K562 (cell line): ENCODE measurements around the gene CLCF1. TPM values are rescaled to one million over a fixed set of nuclear protein-coding genes. Genes with fewer than 3 reads are reported as not detected.

Source experiments
- EHMT2 ChIP-seq: fragments of 450-650 bp; IDR thresholded peaks from 2 replicates; pipeline ENCODE4 v1.6.1; 2018; ENCODE audit warnings: antibody characterized with exemption
- MECOM ChIP-seq: fragments of 250-450 bp; sonication (Bioruptor Pico); IDR thresholded peaks from 2 replicates; pipeline ENCODE4 v1.8.0; 2022; ENCODE audit warnings: inconsistent platforms
- MEIS2 ChIP-seq: fragments of 450-650 bp; IDR thresholded peaks from 2 replicates; pipeline ENCODE4 v1.6.1; 2014; ENCODE audit warnings: mild to moderate bottlenecking; ENCODE audit not compliant: partially characterized antibody
- SIRT6 ChIP-seq: IDR thresholded peaks from one replicate; pipeline ENCODE4 v1.6.1; 2012; ENCODE audit warnings: low read depth, mild to moderate bottlenecking, control low read depth, inconsistent platforms, low read length, moderate library complexity
- TEAD4 ChIP-seq, 2 experiments: sonication (generic) in 1 of 2; formaldehyde crosslinking in 1 of 2; IDR thresholded peaks; 2 replicates each; pipeline versions ENCODE4 v1.6.1 to v1.8.0; 2012 to 2022; ENCODE audit warnings: borderline replicate concordance in 1 of 2, inconsistent platforms in 1 of 2, low read length in 1 of 2, mild to moderate bottlenecking in 1 of 2, missing genetic modification reagents in 1 of 2
- TRIM28 ChIP-seq: fragments of 450-650 bp; IDR thresholded peaks from 2 replicates; pipeline ENCODE4 v1.6.1; 2017
- ZNF121 ChIP-seq: sonication (generic); formaldehyde crosslinking; conservative IDR thresholded peaks from 2 replicates; pipeline ENCODE4 v1.8.0; 2022; ENCODE audit warnings: missing genetic modification reagents
- ZNF165 ChIP-seq: fragments of 250-450 bp; sonication (Bioruptor Pico); IDR thresholded peaks from 2 replicates; pipeline ENCODE4 v1.4.0; 2020; ENCODE audit warnings: borderline replicate concordance
- ZNF175 ChIP-seq: fragments of 200-800 bp; sonication (Bioruptor generic); IDR thresholded peaks from 2 replicates; pipeline ENCODE4 v1.6.1; 2016; ENCODE audit warnings: low read depth, mild to moderate bottlenecking, missing genetic modification characterization, missing compliant biosample characterization
- ZNF589 ChIP-seq: fragments of 200-800 bp; sonication (Bioruptor generic); IDR thresholded peaks from 2 replicates; pipeline ENCODE4 v1.6.1; 2016; ENCODE audit warnings: low read depth, missing genetic modification characterization, missing compliant biosample characterization
- polyA plus RNA-seq, 8 experiments: library from polyadenylated mRNA; depleted of rRNA in 4 of 8; stranded (reverse) in 5 of 8; unstranded in 3 of 8; fragments of >200 nt; fragmentation: Nextera tagmentation in 2 of 8; fragmentation: Illumina TruSeq in 1 of 8; extraction: Ambion mirVana in 2 of 8; extraction: Trizol in 1 of 8; gene quantifications; 2 replicates each; pipeline versions ENCODE4 v1.2.1 to v1.2.3, GENCODE V29; 2011 to 2014; ENCODE audit warnings: inconsistent platforms in 1 of 8, missing spikeins in 1 of 8
- total RNA-seq, 7 experiments: library from RNA; depleted of rRNA in 6 of 7; stranded (reverse); fragments of >200 nt in 6 of 7; fragmentation: Illumina TruSeq in 2 of 7; extraction: Trizol in 2 of 7; gene quantifications; 2 replicates each; pipeline versions ENCODE4 v1.2.1 to v1.2.3, GENCODE V29; 2011 to 2021; ENCODE audit warnings: low replicate concordance in 1 of 7
- TF ChIP-seq, protein P1 (sequence below): fragments of 250-450 bp; sonication (Bioruptor Pico); IDR thresholded peaks from 2 replicates; pipeline ENCODE4 v1.4.0; 2020; ENCODE audit warnings: mild to moderate bottlenecking
- TF ChIP-seq, protein P2 (sequence below), 2 experiments: fragments of 450-650 bp in 1 of 2; IDR thresholded peaks; 2 replicates each; pipeline ENCODE4 v1.6.1; 2011 to 2017; ENCODE audit warnings: low read depth in 2 of 2, antibody characterized with exemption in 1 of 2, borderline replicate concordance in 1 of 2, low read length in 1 of 2, mild to moderate bottlenecking in 1 of 2, mixed read lengths in 1 of 2; ENCODE audit not compliant: control insufficient read depth in 1 of 2
- TF ChIP-seq, protein P3 (sequence below): sonication (generic); formaldehyde crosslinking; IDR thresholded peaks from 2 replicates; pipeline ENCODE4 v1.8.0; 2022; ENCODE audit warnings: mild to moderate bottlenecking, low read depth, missing genetic modification reagents
- TF ChIP-seq, protein P4 (sequence below): fragments of 450-650 bp; IDR thresholded peaks from 2 replicates; pipeline ENCODE4 v1.6.1; 2014; ENCODE audit warnings: low read depth, mild to moderate bottlenecking, moderate library complexity, borderline replicate concordance
- TF ChIP-seq, protein P5 (sequence below): sonication (generic); formaldehyde crosslinking; IDR thresholded peaks from 2 replicates; pipeline ENCODE4 v1.8.1; 2023; ENCODE audit warnings: mild to moderate bottlenecking, missing genetic modification reagents

CLCF1 gene
- total and polyA plus RNA-seq, 9 of the 15 experiments (the other 6 are each of a cell fraction or from before 2014, with no cell fraction given): 0.49 to 5.8 (median 3.0) TPM

DNA sequence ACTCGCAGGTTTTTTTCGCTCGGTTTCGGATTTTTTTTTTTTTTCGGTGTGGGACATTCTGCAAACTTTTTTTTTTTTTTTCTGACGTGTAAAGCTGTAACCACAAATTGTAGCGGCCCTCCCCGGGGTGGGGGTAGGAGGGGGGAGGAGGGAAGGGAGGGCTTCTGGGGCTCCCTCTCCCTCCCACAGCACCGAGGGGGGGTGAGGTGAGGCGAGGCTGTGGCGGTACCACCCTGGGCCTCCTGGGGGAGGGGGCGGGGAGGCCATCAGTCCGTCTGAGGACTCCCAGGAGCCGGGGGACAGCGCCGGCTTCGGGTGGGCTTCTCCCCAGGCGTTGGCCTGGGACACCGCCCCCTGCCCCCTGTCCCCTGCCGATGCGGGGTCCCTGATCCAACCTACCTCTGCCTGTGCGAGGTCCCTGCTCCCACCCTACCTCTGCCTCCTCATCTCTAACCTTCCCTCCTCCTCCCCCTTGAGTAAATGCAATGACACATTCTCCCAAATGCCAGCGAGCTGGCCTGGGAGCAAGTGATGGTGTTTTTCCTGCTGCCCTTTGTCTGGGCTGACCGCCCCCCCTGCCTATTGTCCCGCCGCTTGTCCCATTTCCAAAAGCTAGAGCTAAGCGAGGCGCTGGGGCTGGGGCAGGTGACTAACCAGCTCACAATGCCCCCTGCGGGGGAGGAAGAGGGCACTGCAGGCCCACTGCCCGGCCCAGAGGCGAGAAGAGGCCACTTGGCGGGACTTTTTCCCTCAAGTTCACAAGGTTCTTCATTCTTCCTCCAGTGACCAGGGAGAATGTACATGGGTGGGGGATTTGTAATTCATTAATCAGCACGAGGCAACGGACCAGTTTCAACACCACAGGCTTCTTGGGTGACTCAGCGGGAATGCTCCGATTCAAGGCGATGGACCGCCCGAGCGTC is 511 bp upstream of the CLCF1 start (continued):
- TF ChIP-seq ZNF175 (CRISPR knock-in tag) (peak; percentile 57; the same call in 1 of the 2 replicates), MEIS2 (peak; percentile 36), MECOM (CRISPR knock-in tag) (no peak), SIRT6 (no peak), TRIM28 (no peak), ZNF589 (CRISPR knock-in tag) (peak; percentile 48; the same call in 1 of the 2 replicates), ZNF165 (no peak), EHMT2 (no peak), TEAD4 (IDR thresholded peaks at IDR 0.05; ENCODE audit: low read length) (no peak), TEAD4 (CRISPR knock-in tag; IDR thresholded peaks at IDR 0.05; ENCODE audit: borderline replicate concordance) (no peak), ZNF121 (CRISPR knock-in tag) (no peak)
- TF ChIP-seq, protein P1, sequence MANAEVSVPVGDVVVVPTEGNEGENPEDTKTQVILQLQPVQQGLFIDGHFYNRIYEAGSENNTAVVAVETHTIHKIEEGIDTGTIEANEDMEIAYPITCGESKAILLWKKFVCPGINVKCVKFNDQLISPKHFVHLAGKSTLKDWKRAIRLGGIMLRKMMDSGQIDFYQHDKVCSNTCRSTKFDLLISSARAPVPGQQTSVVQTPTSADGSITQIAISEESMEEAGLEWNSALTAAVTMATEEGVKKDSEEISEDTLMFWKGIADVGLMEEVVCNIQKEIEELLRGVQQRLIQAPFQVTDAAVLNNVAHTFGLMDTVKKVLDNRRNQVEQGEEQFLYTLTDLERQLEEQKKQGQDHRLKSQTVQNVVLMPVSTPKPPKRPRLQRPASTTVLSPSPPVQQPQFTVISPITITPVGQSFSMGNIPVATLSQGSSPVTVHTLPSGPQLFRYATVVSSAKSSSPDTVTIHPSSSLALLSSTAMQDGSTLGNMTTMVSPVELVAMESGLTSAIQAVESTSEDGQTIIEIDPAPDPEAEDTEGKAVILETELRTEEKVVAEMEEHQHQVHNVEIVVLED: no peak
- TF ChIP-seq, protein P2, sequence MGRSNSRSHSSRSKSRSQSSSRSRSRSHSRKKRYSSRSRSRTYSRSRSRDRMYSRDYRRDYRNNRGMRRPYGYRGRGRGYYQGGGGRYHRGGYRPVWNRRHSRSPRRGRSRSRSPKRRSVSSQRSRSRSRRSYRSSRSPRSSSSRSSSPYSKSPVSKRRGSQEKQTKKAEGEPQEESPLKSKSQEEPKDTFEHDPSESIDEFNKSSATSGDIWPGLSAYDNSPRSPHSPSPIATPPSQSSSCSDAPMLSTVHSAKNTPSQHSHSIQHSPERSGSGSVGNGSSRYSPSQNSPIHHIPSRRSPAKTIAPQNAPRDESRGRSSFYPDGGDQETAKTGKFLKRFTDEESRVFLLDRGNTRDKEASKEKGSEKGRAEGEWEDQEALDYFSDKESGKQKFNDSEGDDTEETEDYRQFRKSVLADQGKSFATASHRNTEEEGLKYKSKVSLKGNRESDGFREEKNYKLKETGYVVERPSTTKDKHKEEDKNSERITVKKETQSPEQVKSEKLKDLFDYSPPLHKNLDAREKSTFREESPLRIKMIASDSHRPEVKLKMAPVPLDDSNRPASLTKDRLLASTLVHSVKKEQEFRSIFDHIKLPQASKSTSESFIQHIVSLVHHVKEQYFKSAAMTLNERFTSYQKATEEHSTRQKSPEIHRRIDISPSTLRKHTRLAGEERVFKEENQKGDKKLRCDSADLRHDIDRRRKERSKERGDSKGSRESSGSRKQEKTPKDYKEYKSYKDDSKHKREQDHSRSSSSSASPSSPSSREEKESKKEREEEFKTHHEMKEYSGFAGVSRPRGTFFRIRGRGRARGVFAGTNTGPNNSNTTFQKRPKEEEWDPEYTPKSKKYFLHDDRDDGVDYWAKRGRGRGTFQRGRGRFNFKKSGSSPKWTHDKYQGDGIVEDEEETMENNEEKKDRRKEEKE (IDR thresholded peaks at IDR 0.05; ENCODE audit: borderline replicate concordance in 1 of 2, control insufficient read depth in 1 of 2, low read depth in 2 of 2, low read length in 1 of 2): no peak
- TF ChIP-seq, protein P3, sequence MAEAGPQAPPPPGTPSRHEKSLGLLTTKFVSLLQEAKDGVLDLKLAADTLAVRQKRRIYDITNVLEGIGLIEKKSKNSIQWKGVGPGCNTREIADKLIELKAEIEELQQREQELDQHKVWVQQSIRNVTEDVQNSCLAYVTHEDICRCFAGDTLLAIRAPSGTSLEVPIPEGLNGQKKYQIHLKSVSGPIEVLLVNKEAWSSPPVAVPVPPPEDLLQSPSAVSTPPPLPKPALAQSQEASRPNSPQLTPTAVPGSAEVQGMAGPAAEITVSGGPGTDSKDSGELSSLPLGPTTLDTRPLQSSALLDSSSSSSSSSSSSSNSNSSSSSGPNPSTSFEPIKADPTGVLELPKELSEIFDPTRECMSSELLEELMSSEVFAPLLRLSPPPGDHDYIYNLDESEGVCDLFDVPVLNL: no peak
- TF ChIP-seq, protein P4, sequence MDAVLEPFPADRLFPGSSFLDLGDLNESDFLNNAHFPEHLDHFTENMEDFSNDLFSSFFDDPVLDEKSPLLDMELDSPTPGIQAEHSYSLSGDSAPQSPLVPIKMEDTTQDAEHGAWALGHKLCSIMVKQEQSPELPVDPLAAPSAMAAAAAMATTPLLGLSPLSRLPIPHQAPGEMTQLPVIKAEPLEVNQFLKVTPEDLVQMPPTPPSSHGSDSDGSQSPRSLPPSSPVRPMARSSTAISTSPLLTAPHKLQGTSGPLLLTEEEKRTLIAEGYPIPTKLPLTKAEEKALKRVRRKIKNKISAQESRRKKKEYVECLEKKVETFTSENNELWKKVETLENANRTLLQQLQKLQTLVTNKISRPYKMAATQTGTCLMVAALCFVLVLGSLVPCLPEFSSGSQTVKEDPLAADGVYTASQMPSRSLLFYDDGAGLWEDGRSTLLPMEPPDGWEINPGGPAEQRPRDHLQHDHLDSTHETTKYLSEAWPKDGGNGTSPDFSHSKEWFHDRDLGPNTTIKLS: no peak
- TF ChIP-seq, protein P5, sequence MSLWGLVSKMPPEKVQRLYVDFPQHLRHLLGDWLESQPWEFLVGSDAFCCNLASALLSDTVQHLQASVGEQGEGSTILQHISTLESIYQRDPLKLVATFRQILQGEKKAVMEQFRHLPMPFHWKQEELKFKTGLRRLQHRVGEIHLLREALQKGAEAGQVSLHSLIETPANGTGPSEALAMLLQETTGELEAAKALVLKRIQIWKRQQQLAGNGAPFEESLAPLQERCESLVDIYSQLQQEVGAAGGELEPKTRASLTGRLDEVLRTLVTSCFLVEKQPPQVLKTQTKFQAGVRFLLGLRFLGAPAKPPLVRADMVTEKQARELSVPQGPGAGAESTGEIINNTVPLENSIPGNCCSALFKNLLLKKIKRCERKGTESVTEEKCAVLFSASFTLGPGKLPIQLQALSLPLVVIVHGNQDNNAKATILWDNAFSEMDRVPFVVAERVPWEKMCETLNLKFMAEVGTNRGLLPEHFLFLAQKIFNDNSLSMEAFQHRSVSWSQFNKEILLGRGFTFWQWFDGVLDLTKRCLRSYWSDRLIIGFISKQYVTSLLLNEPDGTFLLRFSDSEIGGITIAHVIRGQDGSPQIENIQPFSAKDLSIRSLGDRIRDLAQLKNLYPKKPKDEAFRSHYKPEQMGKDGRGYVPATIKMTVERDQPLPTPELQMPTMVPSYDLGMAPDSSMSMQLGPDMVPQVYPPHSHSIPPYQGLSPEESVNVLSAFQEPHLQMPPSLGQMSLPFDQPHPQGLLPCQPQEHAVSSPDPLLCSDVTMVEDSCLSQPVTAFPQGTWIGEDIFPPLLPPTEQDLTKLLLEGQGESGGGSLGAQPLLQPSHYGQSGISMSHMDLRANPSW (CRISPR knock-in tag): 0 out of 2 replicates have a peak, but pooled peaks have one; percentile 58
